GM19452 (cell line): Measurements from ENCODE around the gene MLF2.

Experiments
- ATAC-seq: cut with Tn5 transposase; IDR thresholded peaks from one replicate; pipeline ENCODE4 v1.9.1; 2021; ENCODE audit not compliant: unreplicated experiment

Gene MLF2

DNA sequence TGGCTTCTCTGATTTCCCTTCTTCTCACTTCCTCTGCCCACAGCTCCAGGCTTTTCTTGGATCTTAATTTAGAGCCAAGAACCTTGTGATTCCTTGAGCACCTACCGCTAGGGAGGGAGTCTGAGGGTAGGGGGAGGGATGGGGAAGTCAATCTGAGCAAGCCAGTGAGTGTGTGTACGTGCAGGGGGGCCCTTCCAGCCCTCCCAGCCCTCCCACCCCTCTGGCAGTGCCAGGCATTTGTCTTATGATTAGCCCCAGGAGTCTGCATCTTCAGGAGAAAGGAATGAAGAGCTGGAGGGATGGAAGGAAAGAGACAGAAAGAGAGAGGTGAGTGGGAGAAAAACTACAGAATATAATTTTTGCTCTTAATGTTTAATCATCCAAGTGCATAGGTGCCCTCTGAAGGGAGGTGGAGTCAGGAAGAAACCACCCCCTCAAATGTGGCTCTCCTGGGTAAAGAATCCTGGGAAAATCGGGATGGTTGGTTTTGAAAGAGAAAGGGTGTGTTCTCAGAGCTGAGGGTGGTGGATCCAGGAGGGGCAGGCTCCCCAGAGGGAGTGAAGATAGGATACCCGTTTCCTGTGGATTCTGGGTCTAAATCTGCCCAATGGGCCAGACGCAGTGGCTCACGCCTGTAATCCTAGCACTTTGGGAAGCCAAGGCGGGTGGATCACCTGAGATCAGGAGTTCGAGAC, 54.4 kb downstream of the MLF2 start:
- no peak for ATAC-seq
